ENCODE results near the gene ARAP1. TPM values are rescaled to one million over a fixed set of nuclear protein-coding genes. Genes with fewer than 3 reads are reported as not detected.

The ARAP1 gene
- polyA plus RNA-seq, 1 donor (not counting 4 experiments of a cell fraction or from before 2014, with no cell fraction given) = 32.8 TPM

DNA sequence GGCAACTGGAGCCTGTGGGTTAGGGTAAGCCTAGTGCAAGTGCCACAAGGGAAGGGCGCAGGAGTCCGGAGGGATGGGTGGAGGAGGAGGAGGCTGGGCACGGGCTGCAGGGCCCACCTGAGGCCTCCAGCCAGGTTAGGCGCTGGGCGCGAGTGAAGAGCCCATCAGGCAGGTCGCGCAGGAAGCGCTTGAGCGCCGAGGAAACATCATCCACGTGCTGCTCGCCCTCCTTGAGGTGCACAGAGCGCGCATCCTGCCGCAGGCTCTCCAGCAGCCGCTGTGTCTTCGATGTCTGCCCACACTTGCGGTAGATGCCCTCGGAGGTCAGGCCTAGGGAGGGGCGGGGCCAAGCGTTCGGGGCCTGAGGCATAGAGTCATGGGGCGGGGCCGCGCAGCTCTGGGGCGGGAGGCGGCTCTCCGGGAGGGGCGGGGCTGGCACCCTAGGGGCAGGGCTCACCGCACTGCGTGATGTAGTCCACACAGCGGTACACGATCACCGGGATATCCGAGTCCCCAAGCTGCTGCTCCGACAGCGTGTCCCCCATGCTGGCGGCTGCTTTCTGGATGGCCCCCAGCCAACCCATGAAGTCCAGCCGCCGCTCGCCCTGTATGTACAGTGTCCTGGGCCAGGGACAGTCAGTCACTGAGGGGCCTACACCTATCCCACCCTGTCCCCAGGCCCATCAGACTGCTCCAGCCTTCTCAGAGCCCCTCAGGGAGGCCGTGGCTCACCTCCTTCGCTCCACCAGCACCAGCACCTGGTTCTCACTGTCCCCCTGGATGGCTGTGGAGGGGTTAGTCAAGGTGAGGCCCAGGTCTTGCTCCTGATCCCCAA lies 55.1 kb downstream of the ARAP1 start:
- no peak overlapping the region for H3K27ac ChIP-seq (ENCODE audit: control insufficient read depth, insufficient read depth, low read length)
- H3K9me3 ChIP-seq (ENCODE audit: control insufficient read depth, low read depth, low read length) = no peaks in the 10 kb centered on the region
- peaks cover 51 to 58% of the 10 kb centered on the region in 2 experiments for H3K36me3 ChIP-seq (ENCODE audit: control insufficient read depth in 2 of 2, extremely low read depth in 1 of 2, insufficient read depth in 2 of 2, low read length in 2 of 2)
- peaks cover 2% of the 10 kb centered on the region for H3K9me1 ChIP-seq (ENCODE audit: control insufficient read depth, extremely low read depth, insufficient read depth, low read length)
- FAIRE-seq (no peak), DNase-seq (ENCODE audit: low read depth, low spot score) (no peak)
- no peak overlapping the region for H3K4me2 ChIP-seq (ENCODE audit: control insufficient read depth, extremely low read depth, insufficient read depth, low read depth, low read length)
- H3K4me1 ChIP-seq (ENCODE audit: control insufficient read depth, extremely low read depth, insufficient read depth, low read length) = peaks cover 8% of the 10 kb centered on the region
- dilution Hi-C loops (cut with MboI; ENCODE audit: extremely low pct_ligation_motif_present, low sequenced_read_pairs) = no loop called here
- H3K27me3 ChIP-seq (ENCODE audit: control insufficient read depth, extremely low read depth, insufficient read depth, low read length) = no peaks in the 10 kb centered on the region
- no peak overlapping the region for H3K9ac ChIP-seq (ENCODE audit: control insufficient read depth, extremely low read depth, insufficient read depth, low read length)
- H3K79me2 ChIP-seq (ENCODE audit: control insufficient read depth, insufficient read depth, low read length) = no peaks in the 10 kb centered on the region
- peaks cover 5% of the 10 kb centered on the region for H4K20me1 ChIP-seq (ENCODE audit: control insufficient read depth, extremely low read depth, insufficient read depth, low read length)
- no peak overlapping the region for H2AFZ ChIP-seq (ENCODE audit: control insufficient read depth, low read length)
- TF ChIP-seq, protein P1, sequence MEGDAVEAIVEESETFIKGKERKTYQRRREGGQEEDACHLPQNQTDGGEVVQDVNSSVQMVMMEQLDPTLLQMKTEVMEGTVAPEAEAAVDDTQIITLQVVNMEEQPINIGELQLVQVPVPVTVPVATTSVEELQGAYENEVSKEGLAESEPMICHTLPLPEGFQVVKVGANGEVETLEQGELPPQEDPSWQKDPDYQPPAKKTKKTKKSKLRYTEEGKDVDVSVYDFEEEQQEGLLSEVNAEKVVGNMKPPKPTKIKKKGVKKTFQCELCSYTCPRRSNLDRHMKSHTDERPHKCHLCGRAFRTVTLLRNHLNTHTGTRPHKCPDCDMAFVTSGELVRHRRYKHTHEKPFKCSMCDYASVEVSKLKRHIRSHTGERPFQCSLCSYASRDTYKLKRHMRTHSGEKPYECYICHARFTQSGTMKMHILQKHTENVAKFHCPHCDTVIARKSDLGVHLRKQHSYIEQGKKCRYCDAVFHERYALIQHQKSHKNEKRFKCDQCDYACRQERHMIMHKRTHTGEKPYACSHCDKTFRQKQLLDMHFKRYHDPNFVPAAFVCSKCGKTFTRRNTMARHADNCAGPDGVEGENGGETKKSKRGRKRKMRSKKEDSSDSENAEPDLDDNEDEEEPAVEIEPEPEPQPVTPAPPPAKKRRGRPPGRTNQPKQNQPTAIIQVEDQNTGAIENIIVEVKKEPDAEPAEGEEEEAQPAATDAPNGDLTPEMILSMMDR (optimal IDR thresholded peaks at IDR 0.05 in 1 of 3, IDR thresholded peaks at IDR 0.05 in 1 of 3, conservative IDR thresholded peaks at IDR 0.05 in 1 of 3; ENCODE audit: extremely low read depth in 1 of 3, insufficient read depth in 2 of 3, low read length in 3 of 3) = no peak
- no peak overlapping the region for H3K4me3 ChIP-seq (ENCODE audit: control insufficient read depth in 2 of 3, extremely low read depth in 1 of 3, insufficient read depth in 2 of 3, low read depth in 1 of 3, low read length in 3 of 3)

DNA sequence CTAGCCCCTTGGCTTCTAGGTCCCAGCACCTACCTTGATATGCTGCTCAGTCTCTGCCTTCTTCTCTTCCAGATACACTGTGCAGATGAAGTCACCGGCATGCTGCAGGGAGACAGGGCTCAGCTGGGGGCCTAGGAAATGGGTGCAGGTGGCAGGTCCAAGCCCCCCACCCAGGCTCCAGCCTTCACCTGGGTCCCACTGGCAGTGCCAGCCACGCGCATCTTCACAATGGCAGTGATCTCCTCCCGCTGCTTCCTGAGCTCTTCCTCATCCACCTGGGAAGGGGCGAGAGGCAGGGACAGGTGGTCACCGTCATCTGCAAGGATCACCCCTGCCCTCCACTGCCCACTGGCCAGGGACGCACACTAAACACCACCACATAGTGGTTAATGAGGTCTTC lies 56.9 kb downstream of the ARAP1 start:
- H3K4me1 ChIP-seq (ENCODE audit: control insufficient read depth, extremely low read depth, insufficient read depth, low read length) = peaks cover 6% of the 10 kb centered on the region
- H3K9me3 ChIP-seq (ENCODE audit: control insufficient read depth, low read depth, low read length) = no peaks in the 10 kb centered on the region
- no peak overlapping the region for H2AFZ ChIP-seq (ENCODE audit: control insufficient read depth, low read length)
- DNase-seq (ENCODE audit: low read depth, low spot score) = no peak
- H3K9ac ChIP-seq (ENCODE audit: control insufficient read depth, extremely low read depth, insufficient read depth, low read length) = no peak overlapping the region
- FAIRE-seq = no peak
- no peak overlapping the region for H3K4me2 ChIP-seq (ENCODE audit: control insufficient read depth, extremely low read depth, insufficient read depth, low read depth, low read length)
- peaks cover 2% of the 10 kb centered on the region for H3K9me1 ChIP-seq (ENCODE audit: control insufficient read depth, extremely low read depth, insufficient read depth, low read length)
- TF ChIP-seq EZH2 (IDR thresholded peaks at IDR 0.05; ENCODE audit: low read length) = no peak
- no peaks in the 10 kb centered on the region for H3K27me3 ChIP-seq (ENCODE audit: control insufficient read depth, extremely low read depth, insufficient read depth, low read length)
- H4K20me1 ChIP-seq (ENCODE audit: control insufficient read depth, extremely low read depth, insufficient read depth, low read length) = peaks cover 3% of the 10 kb centered on the region
- H3K36me3 ChIP-seq (ENCODE audit: control insufficient read depth in 2 of 2, extremely low read depth in 1 of 2, insufficient read depth in 2 of 2, low read length in 2 of 2) = peaks cover 54 to 60% of the 10 kb centered on the region in 2 experiments
- no peak overlapping the region for H3K4me3 ChIP-seq (ENCODE audit: control insufficient read depth in 2 of 3, extremely low read depth in 1 of 3, insufficient read depth in 2 of 3, low read depth in 1 of 3, low read length in 3 of 3)
- dilution Hi-C loops (cut with MboI; ENCODE audit: extremely low pct_ligation_motif_present, low sequenced_read_pairs) = no loop called here
- H3K27ac ChIP-seq (ENCODE audit: control insufficient read depth, insufficient read depth, low read length) = no peak overlapping the region
- no peaks in the 10 kb centered on the region for H3K79me2 ChIP-seq (ENCODE audit: control insufficient read depth, insufficient read depth, low read length)
